K562 (cell line): Measurements from ENCODE around the gene PIM3. TPM values are rescaled to one million over a fixed set of nuclear protein-coding genes. Genes with fewer than 3 reads are reported as not detected.

ENCODE experiments used
- CAMTA2 ChIP-seq: fragments of 250-450 bp; sonication (Bioruptor Pico); conservative IDR thresholded peaks from 2 replicates; pipeline ENCODE4 v1.5.1; 2022
- GATAD2A ChIP-seq: fragments of 450-650 bp; IDR thresholded peaks from 2 replicates; pipeline ENCODE4 v1.6.1; 2017
- NEUROD1 ChIP-seq: fragments of 150-350 bp; IDR thresholded peaks from 2 replicates; pipeline ENCODE4 v1.6.1; 2014; ENCODE audit warnings: borderline replicate concordance, low read length, low read depth; ENCODE audit not compliant: partially characterized antibody
- NFIC ChIP-seq: fragments of 450-650 bp; IDR thresholded peaks from 2 replicates; pipeline ENCODE4 v1.6.1; 2017; ENCODE audit warnings: mild to moderate bottlenecking, inconsistent platforms
- NFIX ChIP-seq: fragments of 250-450 bp; sonication (Bioruptor Pico); IDR thresholded peaks from 2 replicates; pipeline ENCODE4 v1.4.0; 2020; ENCODE audit warnings: low read depth, mild to moderate bottlenecking, moderate library complexity
- OTX1 ChIP-seq: fragments of 450-650 bp; formaldehyde crosslinking; IDR thresholded peaks from 2 replicates; pipeline ENCODE4 v1.4.0; 2022; ENCODE audit warnings: mild to moderate bottlenecking
- SFPQ ChIP-seq: fragments of 200-400 bp; formaldehyde crosslinking; IDR thresholded peaks from 2 replicates; pipeline ENCODE4 v1.6.1; 2017; ENCODE audit warnings: mild to moderate bottlenecking, low read depth, low read length, moderate library complexity
- TEAD4 ChIP-seq, 2 experiments: sonication (generic) in 1 of 2; formaldehyde crosslinking in 1 of 2; IDR thresholded peaks; 2 replicates each; pipeline versions ENCODE4 v1.6.1 to v1.8.0; 2012 to 2022; ENCODE audit warnings: borderline replicate concordance in 1 of 2, inconsistent platforms in 1 of 2, low read length in 1 of 2, mild to moderate bottlenecking in 1 of 2, missing genetic modification reagents in 1 of 2
- XRCC5 ChIP-seq: fragments of 200-400 bp; formaldehyde crosslinking; IDR thresholded peaks from 2 replicates; pipeline ENCODE4 v1.6.1; 2017; ENCODE audit warnings: low read depth, mild to moderate bottlenecking, low read length
- ZBTB40 ChIP-seq, 2 experiments: fragments of 450-650 bp in 1 of 2; sonication (generic) in 1 of 2; formaldehyde crosslinking in 1 of 2; IDR thresholded peaks; 2 replicates each; pipeline versions ENCODE4 v1.7.1 to v1.9.0; 2016 to 2022; ENCODE audit warnings: inconsistent platforms in 1 of 2, mild to moderate bottlenecking in 1 of 2, missing genetic modification reagents in 1 of 2
- ZNF584 ChIP-seq: fragments of 200-800 bp; sonication (Bioruptor generic); IDR thresholded peaks from 2 replicates; pipeline ENCODE4 v1.6.1; 2016; ENCODE audit warnings: low read depth, mild to moderate bottlenecking, missing genetic modification characterization, missing compliant biosample characterization
- ZNF764 ChIP-seq: fragments of 250-450 bp; sonication (Bioruptor Pico); IDR thresholded peaks from 2 replicates; pipeline ENCODE4 v1.4.0; 2020; ENCODE audit warnings: low read depth, mild to moderate bottlenecking, moderate library complexity
- polyA plus RNA-seq, 8 experiments: library from polyadenylated mRNA; depleted of rRNA in 4 of 8; stranded (reverse) in 5 of 8; unstranded in 3 of 8; fragments of >200 nt; fragmentation: Nextera tagmentation in 2 of 8; fragmentation: Illumina TruSeq in 1 of 8; extraction: Ambion mirVana in 2 of 8; extraction: Trizol in 1 of 8; gene quantifications; 2 replicates each; pipeline versions ENCODE4 v1.2.1 to v1.2.3, GENCODE V29; 2011 to 2014; ENCODE audit warnings: inconsistent platforms in 1 of 8, missing spikeins in 1 of 8
- total RNA-seq, 7 experiments: library from RNA; depleted of rRNA in 6 of 7; stranded (reverse); fragments of >200 nt in 6 of 7; fragmentation: Illumina TruSeq in 2 of 7; extraction: Trizol in 2 of 7; gene quantifications; 2 replicates each; pipeline versions ENCODE4 v1.2.1 to v1.2.3, GENCODE V29; 2011 to 2021; ENCODE audit warnings: low replicate concordance in 1 of 7
- TF ChIP-seq, protein P1 (sequence below): sonication (generic); formaldehyde crosslinking; IDR thresholded peaks from 2 replicates; pipeline ENCODE4 v1.8.1; 2023; ENCODE audit warnings: mild to moderate bottlenecking, missing genetic modification reagents

PIM3 gene
- total and polyA plus RNA-seq, 9 of the 15 experiments (the other 6 are each of a cell fraction or from before 2014, with no cell fraction given) = 0.24 to 40.5 (median 5.3) TPM

DNA sequence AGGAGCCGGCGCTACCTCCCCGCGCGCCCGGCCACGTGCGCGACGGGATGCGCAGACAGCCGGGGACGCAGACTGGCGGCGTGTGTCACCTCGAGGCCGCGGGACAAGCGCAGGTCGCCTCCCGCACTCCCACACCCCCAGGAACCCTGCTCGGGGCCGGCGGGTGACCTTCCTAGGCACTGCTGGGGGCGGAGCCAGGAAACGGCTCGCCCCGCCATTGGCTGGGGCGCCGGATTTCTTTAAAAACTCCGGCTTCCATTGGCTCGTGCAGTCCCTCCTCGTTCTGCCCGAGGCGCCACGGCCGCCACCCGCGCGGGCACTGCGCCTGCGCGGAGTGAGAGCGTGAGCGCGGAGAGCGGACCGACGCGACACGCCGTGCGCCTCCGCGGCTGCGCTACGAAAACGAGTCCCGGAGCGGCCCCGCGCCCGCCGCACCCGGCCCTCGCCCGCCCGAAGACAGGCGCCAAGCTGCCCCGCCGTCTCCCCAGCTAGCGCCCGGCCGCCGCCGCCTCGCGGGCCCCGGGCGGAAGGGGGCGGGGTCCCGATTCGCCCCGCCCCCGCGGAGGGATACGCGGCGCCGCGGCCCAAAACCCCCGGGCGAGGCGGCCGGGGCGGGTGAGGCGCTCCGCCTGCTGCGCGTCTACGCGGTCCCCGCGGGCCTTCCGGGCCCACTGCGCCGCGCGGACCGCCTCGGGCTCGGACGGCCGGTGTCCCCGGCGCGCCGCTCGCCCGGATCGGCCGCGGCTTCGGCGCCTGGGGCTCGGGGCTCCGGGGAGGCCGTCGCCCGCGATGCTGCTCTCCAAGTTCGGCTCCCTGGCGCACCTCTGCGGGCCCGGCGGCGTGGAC lies at the start of gene PIM3 (continued):
- TF ChIP-seq, protein P1, sequence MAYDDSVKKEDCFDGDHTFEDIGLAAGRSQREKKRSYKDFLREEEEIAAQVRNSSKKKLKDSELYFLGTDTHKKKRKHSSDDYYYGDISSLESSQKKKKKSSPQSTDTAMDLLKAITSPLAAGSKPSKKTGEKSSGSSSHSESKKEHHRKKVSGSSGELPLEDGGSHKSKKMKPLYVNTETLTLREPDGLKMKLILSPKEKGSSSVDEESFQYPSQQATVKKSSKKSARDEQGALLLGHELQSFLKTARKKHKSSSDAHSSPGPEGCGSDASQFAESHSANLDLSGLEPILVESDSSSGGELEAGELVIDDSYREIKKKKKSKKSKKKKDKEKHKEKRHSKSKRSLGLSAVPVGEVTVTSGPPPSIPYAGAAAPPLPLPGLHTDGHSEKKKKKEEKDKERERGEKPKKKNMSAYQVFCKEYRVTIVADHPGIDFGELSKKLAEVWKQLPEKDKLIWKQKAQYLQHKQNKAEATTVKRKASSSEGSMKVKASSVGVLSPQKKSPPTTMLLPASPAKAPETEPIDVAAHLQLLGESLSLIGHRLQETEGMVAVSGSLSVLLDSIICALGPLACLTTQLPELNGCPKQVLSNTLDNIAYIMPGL (CRISPR knock-in tag) = no peak
- TF ChIP-seq ZBTB40 (IDR thresholded peaks at IDR 0.05) = peak; percentile 67
- TF ChIP-seq ZBTB40 (CRISPR knock-in tag; IDR thresholded peaks at IDR 0.05) = no peak
- no peak for TF ChIP-seq SFPQ
- TF ChIP-seq ZNF584 (CRISPR knock-in tag) = no peak
- no peak for TF ChIP-seq TEAD4 (IDR thresholded peaks at IDR 0.05; ENCODE audit: low read length)
- no peak for TF ChIP-seq TEAD4 (CRISPR knock-in tag; IDR thresholded peaks at IDR 0.05; ENCODE audit: borderline replicate concordance)
- TF ChIP-seq ZNF764 = no peak
- TF ChIP-seq NFIX (CRISPR knock-in tag) = no peak
- TF ChIP-seq XRCC5 = no peak
- TF ChIP-seq NEUROD1 = no peak
- no peak for TF ChIP-seq CAMTA2 (CRISPR knock-in tag)
- TF ChIP-seq OTX1 (CRISPR knock-in tag) = no peak
- TF ChIP-seq GATAD2A = no peak
- no peak for TF ChIP-seq NFIC
